Measurements from ENCODE around the gene ENTREP1.

The ENTREP1 gene

GRCh38 chr9:69334317-69334716 lies 9.3 kb downstream of the ENTREP1 start:
- no peak for TF ChIP-seq EZH2phosphoT487 (IDR thresholded peaks at IDR 0.05; ENCODE audit: borderline replicate concordance, low read length)
- TF ChIP-seq, protein P1, sequence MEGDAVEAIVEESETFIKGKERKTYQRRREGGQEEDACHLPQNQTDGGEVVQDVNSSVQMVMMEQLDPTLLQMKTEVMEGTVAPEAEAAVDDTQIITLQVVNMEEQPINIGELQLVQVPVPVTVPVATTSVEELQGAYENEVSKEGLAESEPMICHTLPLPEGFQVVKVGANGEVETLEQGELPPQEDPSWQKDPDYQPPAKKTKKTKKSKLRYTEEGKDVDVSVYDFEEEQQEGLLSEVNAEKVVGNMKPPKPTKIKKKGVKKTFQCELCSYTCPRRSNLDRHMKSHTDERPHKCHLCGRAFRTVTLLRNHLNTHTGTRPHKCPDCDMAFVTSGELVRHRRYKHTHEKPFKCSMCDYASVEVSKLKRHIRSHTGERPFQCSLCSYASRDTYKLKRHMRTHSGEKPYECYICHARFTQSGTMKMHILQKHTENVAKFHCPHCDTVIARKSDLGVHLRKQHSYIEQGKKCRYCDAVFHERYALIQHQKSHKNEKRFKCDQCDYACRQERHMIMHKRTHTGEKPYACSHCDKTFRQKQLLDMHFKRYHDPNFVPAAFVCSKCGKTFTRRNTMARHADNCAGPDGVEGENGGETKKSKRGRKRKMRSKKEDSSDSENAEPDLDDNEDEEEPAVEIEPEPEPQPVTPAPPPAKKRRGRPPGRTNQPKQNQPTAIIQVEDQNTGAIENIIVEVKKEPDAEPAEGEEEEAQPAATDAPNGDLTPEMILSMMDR (IDR thresholded peaks at IDR 0.05; ENCODE audit: low read depth, low read length, poor library complexity, severe bottlenecking): no peak
- Histone ChIP-seq H3K4me2 (ENCODE audit: low read length) (no peak overlapping the region), H3K4me3 (ENCODE audit: low read length) (no peak overlapping the region), H3K9me3 (ENCODE audit: control insufficient read depth, insufficient read depth, low read length) (no peaks in the 10 kb centered on the region), H3K9me2 (replicated peaks; ENCODE audit: control insufficient read depth, low read length) (no peaks in the 10 kb centered on the region), H3F3A (ENCODE audit: control insufficient read depth, insufficient read depth) (no peaks in the 10 kb centered on the region), H3K79me2 (ENCODE audit: control insufficient read depth, low read length) (no peaks in the 10 kb centered on the region), H4K20me1 (ENCODE audit: control insufficient read depth, insufficient read depth, low read depth, low read length) (no peaks in the 10 kb centered on the region), H3K27ac (ENCODE audit: low read depth, low read length) (no peak overlapping the region), H3K27me3 (ENCODE audit: control insufficient read depth, low read length) (0 out of 2 replicates have a peak, but pooled peaks cover 3% of the 10 kb centered on the region), H3K36me3 (ENCODE audit: control insufficient read depth, low read length) (no peaks in the 10 kb centered on the region), H3K4me1 (ENCODE audit: control insufficient read depth, low read length) (no peaks in the 10 kb centered on the region)

- TF ChIP-seq, protein P1 (IDR thresholded peaks at IDR 0.05; ENCODE audit: low read depth, low read length, poor library complexity, severe bottlenecking): no peak
- no peak for TF ChIP-seq EZH2phosphoT487 (IDR thresholded peaks at IDR 0.05; ENCODE audit: borderline replicate concordance, low read length)
- Histone ChIP-seq H3K9me2 (replicated peaks; ENCODE audit: control insufficient read depth, low read length) (no peaks in the 10 kb centered on the region), H3K4me3 (ENCODE audit: low read length) (no peak overlapping the region), H3K27ac (ENCODE audit: low read depth, low read length) (no peak overlapping the region), H3K27me3 (ENCODE audit: control insufficient read depth, low read length) (peaks cover 8% of the 10 kb centered on the region; the same call in 1 of the 2 replicates), H3K4me2 (ENCODE audit: low read length) (no peak overlapping the region), H3K9me3 (ENCODE audit: control insufficient read depth, insufficient read depth, low read length) (no peaks in the 10 kb centered on the region), H3K36me3 (ENCODE audit: control insufficient read depth, low read length) (no peaks in the 10 kb centered on the region), H3K4me1 (ENCODE audit: control insufficient read depth, low read length) (no peaks in the 10 kb centered on the region), H3F3A (ENCODE audit: control insufficient read depth, insufficient read depth) (no peaks in the 10 kb centered on the region), H4K20me1 (ENCODE audit: control insufficient read depth, insufficient read depth, low read depth, low read length) (no peaks in the 10 kb centered on the region), H3K79me2 (ENCODE audit: control insufficient read depth, low read length) (no peaks in the 10 kb centered on the region)
Measured at GRCh38 chr9:69339620-69340019, 14.6 kb downstream of the ENTREP1 start.

- Histone ChIP-seq H4K20me1 (ENCODE audit: control insufficient read depth, insufficient read depth, low read depth, low read length) (no peaks in the 10 kb centered on the region), H3K9me2 (replicated peaks; ENCODE audit: control insufficient read depth, low read length) (no peaks in the 10 kb centered on the region), H3K4me1 (ENCODE audit: control insufficient read depth, low read length) (no peaks in the 10 kb centered on the region), H3F3A (ENCODE audit: control insufficient read depth, insufficient read depth) (no peaks in the 10 kb centered on the region), H3K36me3 (ENCODE audit: control insufficient read depth, low read length) (no peaks in the 10 kb centered on the region), H3K4me2 (ENCODE audit: low read length) (no peak overlapping the region), H3K9me3 (ENCODE audit: control insufficient read depth, insufficient read depth, low read length) (no peaks in the 10 kb centered on the region), H3K27me3 (ENCODE audit: control insufficient read depth, low read length) (peaks cover 8% of the 10 kb centered on the region; the same call in 1 of the 2 replicates), H3K4me3 (ENCODE audit: low read length) (no peak overlapping the region), H3K27ac (ENCODE audit: low read depth, low read length) (no peak overlapping the region), H3K79me2 (ENCODE audit: control insufficient read depth, low read length) (no peaks in the 10 kb centered on the region)
- TF ChIP-seq, protein P1 (IDR thresholded peaks at IDR 0.05; ENCODE audit: low read depth, low read length, poor library complexity, severe bottlenecking): no peak
- no peak for TF ChIP-seq EZH2phosphoT487 (IDR thresholded peaks at IDR 0.05; ENCODE audit: borderline replicate concordance, low read length)
Measured at GRCh38 chr9:69340631-69341030, 15.6 kb downstream of the ENTREP1 start.
